GM18951 (cell line): Measurements from ENCODE around the gene KLK12.

Source experiments
- POLR2A ChIP-seq: IDR thresholded peaks from 4 replicates; pipeline ENCODE4 v1.6.1; 2011; ENCODE audit warnings: mild to moderate bottlenecking; ENCODE audit not compliant: insufficient read length, insufficient read depth; ENCODE audit errors: extremely low read depth
- in situ Hi-C: fragments of 300-500 bp; cut with MboI; formaldehyde crosslinking; loops from one replicate; pipeline ENCODE4 v1.12.0; 2022; ENCODE audit warnings: low sequenced_read_pairs, mixed read lengths, inconsistent platforms; ENCODE audit not compliant: unreplicated experiment

Gene KLK12

DNA sequence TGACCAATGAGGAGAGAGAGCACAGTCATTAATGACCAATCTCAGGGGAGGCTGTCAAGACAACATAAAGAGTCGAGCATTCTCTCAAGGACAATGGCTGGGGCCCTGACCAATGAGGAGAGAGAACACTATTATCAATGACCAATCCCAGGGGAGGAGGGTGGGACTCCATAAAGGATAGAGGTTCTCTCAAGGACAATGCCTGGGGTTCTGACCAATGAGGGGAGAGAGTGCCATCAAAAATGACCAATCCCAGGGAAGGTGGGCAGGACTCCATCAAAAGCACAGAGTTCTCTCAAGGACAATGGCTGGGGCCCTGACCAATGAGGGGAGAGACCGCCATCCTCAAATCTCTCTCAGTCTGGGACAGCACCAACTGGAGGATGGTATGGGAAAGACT lies 5.1 kb downstream of the KLK12 start:
- in situ Hi-C loops: no loop called here
- TF ChIP-seq POLR2A: no peak

DNA sequence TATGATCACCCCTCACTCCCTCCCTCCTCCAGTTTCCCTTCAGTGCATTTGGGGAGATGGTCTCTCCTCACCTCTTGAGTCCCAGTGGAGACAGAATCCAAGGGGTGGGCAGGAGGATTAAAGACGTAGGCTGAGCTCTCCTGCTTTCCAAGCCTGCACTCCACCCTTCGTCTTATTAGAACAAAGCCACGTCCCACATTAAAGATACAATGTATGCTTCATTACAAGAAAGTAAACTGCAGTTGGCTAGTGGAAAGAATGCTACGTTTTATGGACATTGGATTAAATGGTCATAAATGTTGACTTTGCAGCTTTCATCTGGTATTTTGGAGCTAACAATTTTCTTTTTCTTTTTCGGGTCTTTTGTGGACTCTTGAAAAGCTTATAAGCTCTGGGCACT lies 6.9 kb downstream of the KLK12 start:
- TF ChIP-seq POLR2A: no peak
- in situ Hi-C loops: no loop called here

DNA sequence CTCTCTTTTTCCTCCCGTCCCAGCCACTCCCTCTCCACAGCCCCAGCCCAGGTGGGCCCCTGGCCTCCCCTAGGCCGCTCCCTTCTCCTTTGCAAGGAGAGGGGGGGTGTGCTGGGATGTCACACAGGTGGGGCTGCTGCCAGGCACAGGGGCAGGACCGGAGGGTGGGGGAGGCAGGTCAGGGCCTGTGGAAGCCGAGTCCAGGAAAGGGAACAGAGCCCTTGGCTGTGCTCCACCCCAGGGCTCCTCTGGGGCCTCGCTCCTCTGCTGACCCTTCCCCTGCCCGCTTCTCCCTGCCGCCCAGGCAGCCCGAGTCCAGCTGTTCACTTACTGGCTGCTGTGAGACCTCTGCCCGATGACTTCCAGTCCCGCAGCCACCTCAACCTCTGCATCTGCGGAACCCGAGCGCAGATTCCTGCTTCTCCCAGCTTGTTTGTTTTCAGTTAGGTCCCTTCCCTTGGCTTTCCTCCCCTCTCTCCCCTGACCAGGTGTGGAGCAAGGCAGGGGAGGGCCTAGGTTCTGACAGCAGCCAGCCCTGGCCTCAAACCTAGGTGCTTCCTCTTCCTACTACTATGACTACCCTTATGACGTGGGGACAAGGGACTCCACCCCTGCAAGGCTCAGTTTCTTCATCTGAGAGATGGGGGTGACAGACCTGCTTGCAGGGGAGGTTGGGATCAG lies 7.5 kb downstream of the KLK12 start:
- in situ Hi-C loops: no loop called here
- TF ChIP-seq POLR2A: no peak

- in situ Hi-C loops: no loop called here
Measured at GRCh38 chr19:51026554-51026831, 8.3 kb downstream of the KLK12 start, which contains the start of gene KLK11. KLK11 (minus strand) TSS chr19:51026616; CDS start chr19:51025631, 985 bp downstream.

DNA sequence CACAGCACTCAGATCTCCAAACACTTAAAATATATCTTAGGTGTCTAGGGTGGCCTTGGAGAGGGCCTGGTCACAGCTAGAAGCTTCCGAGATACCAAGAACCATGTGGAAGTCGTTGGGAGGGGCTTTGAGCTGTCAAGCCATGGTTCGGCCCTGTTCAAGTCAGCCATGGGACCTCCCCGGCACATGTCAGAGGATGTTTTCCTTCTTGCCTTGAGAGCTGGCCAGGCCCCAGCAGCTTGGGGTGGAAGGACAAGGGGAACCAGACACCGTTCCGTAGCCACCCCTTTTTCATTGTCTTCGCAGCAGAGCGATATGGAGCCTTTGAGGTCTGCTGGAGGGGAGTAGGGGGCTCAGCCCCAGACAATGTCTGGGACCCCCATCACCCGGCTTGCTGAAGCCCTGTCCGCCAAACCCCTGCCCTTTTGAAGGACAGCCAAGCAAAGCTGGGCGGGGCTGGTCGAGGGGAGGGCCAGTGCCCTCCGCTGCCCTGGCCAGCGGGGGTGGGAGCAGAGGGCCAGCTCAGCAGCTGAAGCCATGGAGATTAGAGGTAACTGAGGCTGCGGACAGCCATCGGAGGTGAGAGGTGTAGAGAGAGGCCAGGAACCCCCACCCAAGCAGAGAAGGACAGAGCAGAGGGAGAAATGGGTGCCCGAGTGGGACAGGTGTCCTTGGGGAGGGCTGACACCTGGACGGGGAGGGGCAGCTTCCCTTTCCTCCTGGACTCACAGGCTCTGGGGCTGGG lies 8.8 kb downstream of the KLK12 start:
- in situ Hi-C loops: no loop called here
- TF ChIP-seq POLR2A: no peak

More at GRCh38 chr19:51026554-51026831, 8.3 kb downstream of the KLK12 start, which contains the start of gene KLK11:
- TF ChIP-seq POLR2A: no peak

GRCh38 chr19:51025401-51025800 lies 9.4 kb downstream of the KLK12 start:
- in situ Hi-C loops: no loop called here
- no peak for TF ChIP-seq POLR2A

DNA sequence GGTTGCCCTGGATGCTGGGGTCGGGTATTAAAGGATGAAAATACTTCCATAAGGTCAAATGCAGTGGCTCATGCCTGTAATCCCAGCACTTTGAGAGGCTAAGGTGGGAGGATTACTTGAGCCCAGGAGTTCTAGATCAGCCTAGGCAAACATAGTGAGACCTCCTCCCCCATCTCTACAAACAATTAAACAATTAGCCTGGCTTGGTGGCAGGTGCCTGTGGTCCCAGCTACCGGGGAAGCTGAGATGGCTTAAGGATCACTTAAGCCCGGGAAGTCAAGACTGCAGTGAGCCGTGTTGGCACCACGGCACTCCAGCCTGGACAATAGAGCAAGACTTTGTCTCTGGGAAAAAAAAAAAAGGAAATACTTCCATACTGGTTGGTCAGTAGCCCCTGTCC lies 9.9 kb downstream of the KLK12 start:
- TF ChIP-seq POLR2A: no peak
- in situ Hi-C loops: no loop called here

DNA sequence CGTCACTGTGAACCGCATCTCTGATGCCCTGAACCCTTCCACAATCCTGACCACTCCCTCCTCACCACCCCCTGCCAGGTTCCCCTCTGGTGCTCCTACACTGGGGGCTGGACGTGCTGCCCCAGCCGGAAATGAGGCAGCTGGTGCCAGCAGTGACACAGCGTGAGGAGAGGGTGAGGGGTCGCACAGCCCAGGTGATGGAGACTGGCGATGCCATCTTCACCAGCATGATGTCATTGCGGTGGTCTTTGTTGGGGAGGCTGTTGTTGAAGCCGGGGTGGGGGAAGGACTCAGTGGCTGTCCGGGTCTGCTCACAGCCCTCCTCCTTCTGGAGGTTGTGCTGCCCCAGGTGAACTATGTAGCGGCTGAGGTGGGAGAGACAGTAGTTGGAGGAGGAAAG lies 10.9 kb downstream of the KLK12 start:
- in situ Hi-C loops: no loop called here

GRCh38 chr19:51022526-51022925 lies 12.3 kb downstream of the KLK12 start:
- TF ChIP-seq POLR2A: no peak
- in situ Hi-C loops: no loop called here

More for the DNA sequence above, 10.9 kb downstream of the KLK12 start:
- no peak for TF ChIP-seq POLR2A

- in situ Hi-C loops: no loop called here
- no peak for TF ChIP-seq POLR2A
Measured at GRCh38 chr19:51020988-51021651, 13.7 kb downstream of the KLK12 start.

DNA sequence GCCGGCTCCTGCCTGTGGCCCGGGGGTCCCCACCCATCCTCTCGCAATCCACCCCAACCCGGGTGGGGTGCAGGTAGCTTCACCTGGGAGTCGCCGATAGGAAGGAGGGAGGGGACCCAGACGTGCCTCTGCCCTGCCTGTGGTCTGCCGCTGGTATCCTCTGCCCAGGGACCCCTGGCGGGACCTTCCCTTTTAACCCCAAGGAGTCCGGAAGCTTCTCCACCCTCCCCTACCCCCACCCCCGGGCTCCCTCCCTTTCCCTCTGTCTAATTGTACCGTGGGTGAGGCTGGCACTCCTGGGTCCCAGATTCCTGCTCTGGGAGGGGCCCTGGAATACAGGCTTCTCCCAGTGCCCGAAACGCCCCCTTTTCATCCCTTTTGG lies 15.3 kb downstream of the KLK12 start, which contains the start of gene KLK10:
KLK10 (minus strand) TSS at position 166 of the 382 bp plus-strand sequence. CDS start 579 bp downstream, outside the sequence.
- in situ Hi-C loops: no loop called here

DNA sequence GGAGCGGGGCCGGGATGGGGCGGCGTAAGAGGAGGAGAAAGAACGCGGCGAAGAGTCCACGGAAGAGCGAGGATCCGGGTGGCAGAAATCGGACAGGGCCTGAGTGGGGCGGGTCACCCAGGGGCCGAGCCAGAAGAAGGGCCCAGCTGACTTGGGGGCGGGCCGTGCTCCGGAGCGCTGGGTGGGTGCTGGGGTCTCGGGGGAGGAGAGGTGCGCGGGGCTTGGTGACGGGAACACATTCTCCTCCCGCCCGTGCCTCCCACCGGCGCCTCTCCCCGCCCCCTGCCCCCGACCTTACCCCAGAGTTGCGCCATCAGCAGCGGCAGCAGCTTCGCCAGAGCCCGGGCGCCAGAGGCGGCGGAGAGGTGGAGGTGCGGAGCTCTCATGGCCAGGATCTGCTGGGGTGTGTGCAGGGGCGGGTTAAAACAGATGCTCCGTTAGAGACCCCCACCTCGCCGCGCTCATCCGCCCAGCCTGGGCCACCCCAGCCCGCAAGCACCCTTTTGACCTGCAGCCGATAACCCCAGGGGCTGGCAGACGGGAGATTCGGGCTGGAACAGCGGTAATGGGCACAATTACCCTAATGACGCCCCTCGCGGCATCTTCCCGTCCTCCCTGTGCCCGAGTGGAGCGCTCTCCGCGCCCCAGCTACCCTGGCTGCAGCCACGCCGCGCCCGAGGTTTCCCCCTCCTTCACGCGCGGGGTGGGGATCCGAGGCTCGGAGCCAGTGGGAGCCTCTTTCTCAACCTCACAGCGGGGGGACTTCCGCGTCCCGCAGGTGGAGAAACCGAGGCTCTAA lies 15.9 kb downstream of the KLK12 start:
- no peak for TF ChIP-seq POLR2A
- in situ Hi-C loops: no loop called here

More for the DNA sequence above, 15.3 kb downstream of the KLK12 start, which contains the start of gene KLK10:
- TF ChIP-seq POLR2A: no peak
